GM12878 (cell line): Measurements from ENCODE around the gene SLC25A26. TPM values are rescaled to one million over a fixed set of nuclear protein-coding genes. Genes with fewer than 3 reads are reported as not detected.

ENCODE experiments used
- ATAC-seq: fragments of 200-7000 bp; cut with Tn5 transposase; 3 replicates; pipeline ENCODE4 v1.9.1; 2020; ENCODE audit warnings: mild to moderate bottlenecking, moderate library complexity
- BruUV-seq: library from RNA; stranded (reverse); fragments of 400-500 nt; replicated peaks from 2 replicates; lab custom pipeline; 2021; lab: Mats Ljungman, UMichigan
- CTCF ChIA-PET: fragments of 300-600 bp; sonication (Branson Sonifier 250); formaldehyde crosslinking; extraction: SDS; loops from one replicate; lab custom pipeline; 2021; ENCODE audit warnings: inconsistent platforms; lab: Yijun Ruan, JAX
- POLR2A ChIA-PET: fragments of 350-600 bp; formaldehyde crosslinking; extraction: SDS; loops from one replicate; lab custom pipeline; 2021; ENCODE audit warnings: inconsistent platforms; lab: Charles Lee
- RAD21 ChIA-PET: fragments of 300-600 bp; sonication (Branson Sonifier 250); formaldehyde crosslinking; loops from one replicate; lab custom pipeline; 2023; ENCODE audit warnings: antibody characterized with exemption; ENCODE audit not compliant: unreplicated experiment; lab: Charles Lee
- SMC1A ChIA-PET: fragments of 300-600 bp; sonication (Branson Sonifier 250); formaldehyde crosslinking; loops from one replicate; lab custom pipeline; 2023; ENCODE audit not compliant: unreplicated experiment, uncharacterized antibody; lab: Charles Lee
- DNase-seq: peaks from one replicate; pipeline ENCODE4 v3.0.0-alpha.2; 2011; ENCODE audit warnings: low read depth, low spot score
- FAIRE-seq: peaks from 3 replicates; lab custom pipeline; 2011; peaks lifted over from hg19 to GRCh38; lab: Jason Lieb, UNC
- H2AFZ ChIP-seq: 2 replicates; pipeline ENCODE4 v1.6.0; 2011; ENCODE audit warnings: low read depth, low read length, control low read depth; ENCODE audit not compliant: control insufficient read depth
- H3K27ac ChIP-seq: 2 replicates; pipeline ENCODE4 v1.5.1; 2011; ENCODE audit warnings: control low read depth; ENCODE audit not compliant: control insufficient read depth, insufficient read depth
- H3K27me3 ChIP-seq, 2 experiments: replicated peaks in 1 of 2; 2 replicates each; pipeline versions ENCODE4 v1.6.0 to v1.6.1; 2011; ENCODE audit warnings: low read length in 1 of 2; ENCODE audit not compliant: control insufficient read depth in 2 of 2, insufficient read depth in 2 of 2
- H3K36me3 ChIP-seq, 2 experiments: 2 replicates each; pipeline ENCODE4 v1.5.1; 2011; ENCODE audit warnings: low read length in 1 of 2; ENCODE audit not compliant: control insufficient read depth in 2 of 2, insufficient read depth in 2 of 2
- H3K4me1 ChIP-seq: 2 replicates; pipeline ENCODE4 v1.6.1; 2011; ENCODE audit warnings: mild to moderate bottlenecking, low read length, moderate library complexity, mixed read lengths; ENCODE audit not compliant: control insufficient read depth, insufficient read depth
- H3K4me2 ChIP-seq: 2 replicates; pipeline ENCODE4 v1.6.0; 2011; ENCODE audit warnings: control low read depth; ENCODE audit not compliant: control insufficient read depth, insufficient read depth
- H3K4me3 ChIP-seq: fragments of 200-600 bp; sonication (generic); 2 replicates; pipeline ENCODE4 v1.5.1; 2016
- H3K79me2 ChIP-seq: 2 replicates; pipeline ENCODE4 v1.6.0; 2011; ENCODE audit warnings: low read length; ENCODE audit not compliant: control insufficient read depth, insufficient read depth
- H3K9ac ChIP-seq: 2 replicates; pipeline ENCODE4 v1.8.0; 2011; ENCODE audit warnings: low read length, control low read depth, mixed read lengths; ENCODE audit not compliant: control insufficient read depth, insufficient read depth
- H3K9me3 ChIP-seq: replicated peaks from 3 replicates; pipeline ENCODE4 v1.5.1; 2011; ENCODE audit warnings: mild to moderate bottlenecking, low read length; ENCODE audit not compliant: control insufficient read depth, insufficient read depth
- H4K20me1 ChIP-seq: 2 replicates; pipeline ENCODE4 v1.6.0; 2011; ENCODE audit not compliant: control insufficient read depth, insufficient read depth
- CUX1 ChIP-seq: IDR thresholded peaks from 2 replicates; pipeline ENCODE4 v1.6.1; 2012; ENCODE audit warnings: improper control_type of control experiment, low read depth, low read length; ENCODE audit not compliant: insufficient replicate concordance
- MLLT1 ChIP-seq: fragments of 450-650 bp; IDR thresholded peaks from 2 replicates; pipeline ENCODE4 v1.6.1; 2016; ENCODE audit warnings: mild to moderate bottlenecking
- NFXL1 ChIP-seq: fragments of 450-650 bp; IDR thresholded peaks from 2 replicates; pipeline ENCODE4 v1.6.1; 2017; ENCODE audit warnings: antibody characterized with exemption, mild to moderate bottlenecking, borderline replicate concordance
- PRDM15 ChIP-seq: fragments of 450-650 bp; formaldehyde crosslinking; IDR thresholded peaks from 2 replicates; pipeline ENCODE4 v1.4.0; 2020; ENCODE audit warnings: mild to moderate bottlenecking, moderate library complexity
- ZBED1 ChIP-seq: IDR thresholded peaks from 2 replicates; pipeline ENCODE4 v1.6.1; 2016; ENCODE audit warnings: borderline replicate concordance
- ZNF592 ChIP-seq: fragments of 450-650 bp; IDR thresholded peaks from 2 replicates; pipeline ENCODE4 v1.6.1; 2017; ENCODE audit warnings: mild to moderate bottlenecking, moderate library complexity
- WGBS: methylation state at CpG from one replicate; pipeline ENCODE4 v1.1.6; 2016; ENCODE audit warnings: low lambda C conversion rate; ENCODE audit not compliant: insufficient replicate concordance, insufficient coverage; ENCODE audit errors: missing lambda C conversion rate; 5-methylcytosine and 5-hydroxymethylcytosine counted together
- in situ Hi-C: fragments of 300-500 bp; cut with MboI; formaldehyde crosslinking; loops from 9 replicates; pipeline ENCODE4 v1.14.3; 2018; ENCODE audit warnings: mixed read lengths
- intact Hi-C: fragments of 100-400 bp; cut with micrococcal nuclease; formaldehyde crosslinking; loops from one replicate; pipeline ENCODE4 v1.14.2; 2022; ENCODE audit not compliant: unreplicated experiment
- polyA plus RNA-seq, 11 experiments: library from polyadenylated mRNA; depleted of rRNA in 4 of 11; unstranded in 6 of 11; stranded (reverse) in 5 of 11; fragments of >200 nt; fragmentation: Nextera tagmentation in 4 of 11; fragmentation: Illumina TruSeq in 1 of 11; extraction: Ambion mirVana in 4 of 11; extraction: Trizol in 1 of 11; gene quantifications; 1 replicate in 1 of 11; 2 replicates in 10 of 11; pipeline versions ENCODE4 v1.2.1 to v1.2.3, GENCODE V29; 2011 to 2016; ENCODE audit warnings: inconsistent platforms in 2 of 11, missing spikeins in 2 of 11, low read depth in 1 of 11
- total RNA-seq, 4 experiments: library from RNA; depleted of rRNA in 3 of 4; stranded (reverse); fragments of >200 nt in 3 of 4; fragmentation: Illumina TruSeq in 1 of 4; extraction: Trizol in 1 of 4; gene quantifications; 2 replicates each; pipeline versions ENCODE4 v1.2.1 to v1.2.3, GENCODE V29; 2013 to 2021

SLC25A26 gene
- total and polyA plus RNA-seq, 10 of the 15 experiments (the other 5 are each of a cell fraction or from before 2014, with no cell fraction given), result 14.6 to 49.7 (median 24.9) TPM

- TF ChIP-seq PRDM15 (no peak), ZBED1 (no peak)
Measured at GRCh38 chr3:66414846-66415245, 194.0 kb downstream of the SLC25A26 start (continued).

- POLR2A ChIA-PET, result no interaction called here
- SMC1A ChIA-PET, result no interaction called here
- Histone ChIP-seq H3K4me3 (no peak overlapping the region), H3K9me3 (0 out of 3 replicates have a peak, but pooled peaks cover 2% of the 10 kb centered on the region), H4K20me1 (no peaks in the 10 kb centered on the region; the same call in 1 of the 2 replicates), H3K27me3 (no peaks in the 10 kb centered on the region), H3K79me2 (no peaks in the 10 kb centered on the region), H2AFZ (no peak overlapping the region), H3K4me1 (no peaks in the 10 kb centered on the region), H3K4me2 (no peak overlapping the region), H3K36me3 (no peaks in the 10 kb centered on the region; a peak in 2 of 4 replicates), H3K9ac (no peak overlapping the region), H3K27ac (no peak overlapping the region)
- ATAC-seq, result no peak
- RAD21 ChIA-PET, result no interaction called here
- DNase-seq, result no peak
- no TSS peak for BruUV-seq
- CTCF ChIA-PET, result no interaction called here
- in situ Hi-C loops (no loop called here), intact Hi-C loops (no loop called here)
- no peak for FAIRE-seq
- WGBS, result 50% methylated on average over 5 of the region's 5 CpGs
- no peak for TF ChIP-seq NFXL1
- TF ChIP-seq CUX1, result no peak
- no peak for TF ChIP-seq ZNF592
- no peak for TF ChIP-seq MLLT1
Measured at GRCh38 chr3:66415867-66416428, 195.1 kb downstream of the SLC25A26 start.
